Lower lobe of right lung (tissue), 2 donors: ENCODE data around the gene S100A16. TPM values are rescaled to one million over a fixed set of nuclear protein-coding genes. Genes with fewer than 3 reads are reported as not detected.

Source experiments
- ATAC-seq, 2 donors: fragments of 200-7000 bp; cut with Tn5 transposase; one replicate each; pipeline ENCODE4 v1.9.1; 2020 to 2022; ENCODE audit warnings: mild to moderate bottlenecking in 2 of 2, moderate library complexity in 2 of 2
- DNase-seq: peaks from one replicate; pipeline ENCODE4 v3.0.0-alpha.2; 2020
- H3K27ac ChIP-seq: fragments of 200-600 bp; one replicate; pipeline ENCODE4 v1.8.0; 2022
- H3K27me3 ChIP-seq: fragments of 200-600 bp; one replicate; pipeline ENCODE4 v1.8.0; 2022; ENCODE audit warnings: low read depth
- H3K36me3 ChIP-seq: fragments of 200-600 bp; one replicate; pipeline ENCODE4 v1.8.0; 2022; ENCODE audit warnings: mild to moderate bottlenecking
- H3K4me1 ChIP-seq: fragments of 200-600 bp; one replicate; pipeline ENCODE4 v1.8.0; 2022
- H3K4me3 ChIP-seq: fragments of 200-600 bp; one replicate; pipeline ENCODE4 v1.8.0; 2022; ENCODE audit warnings: mild to moderate bottlenecking
- H3K9me3 ChIP-seq: fragments of 200-600 bp; one replicate; pipeline ENCODE4 v1.8.0; 2022
- intact Hi-C: fragments of 100-400 bp; cut with DNase I; formaldehyde crosslinking; loops from one replicate; pipeline ENCODE4 v1.11.0; 2022
- total RNA-seq: library from RNA; stranded (reverse); fragmentation: NEBNext Ultra II Directional; extraction: Animal tissue kit (Norgen Biotek cat#: 25700); gene quantifications from one replicate; pipeline ENCODE4 v1.2.1, GENCODE V29; 2021
- TF ChIP-seq, protein P1 (sequence below): fragments of 200-600 bp; IDR thresholded peaks from one replicate; pipeline ENCODE4 v1.8.0; 2022; ENCODE audit warnings: antibody characterized with exemption, mild to moderate bottlenecking
- donor health status: DM: no; HTN: yes; CAD: no; lungs with severe emphysema.

The S100A16 gene
- total RNA-seq, 1 donor from 2014 or later = 52.3 TPM

DNA sequence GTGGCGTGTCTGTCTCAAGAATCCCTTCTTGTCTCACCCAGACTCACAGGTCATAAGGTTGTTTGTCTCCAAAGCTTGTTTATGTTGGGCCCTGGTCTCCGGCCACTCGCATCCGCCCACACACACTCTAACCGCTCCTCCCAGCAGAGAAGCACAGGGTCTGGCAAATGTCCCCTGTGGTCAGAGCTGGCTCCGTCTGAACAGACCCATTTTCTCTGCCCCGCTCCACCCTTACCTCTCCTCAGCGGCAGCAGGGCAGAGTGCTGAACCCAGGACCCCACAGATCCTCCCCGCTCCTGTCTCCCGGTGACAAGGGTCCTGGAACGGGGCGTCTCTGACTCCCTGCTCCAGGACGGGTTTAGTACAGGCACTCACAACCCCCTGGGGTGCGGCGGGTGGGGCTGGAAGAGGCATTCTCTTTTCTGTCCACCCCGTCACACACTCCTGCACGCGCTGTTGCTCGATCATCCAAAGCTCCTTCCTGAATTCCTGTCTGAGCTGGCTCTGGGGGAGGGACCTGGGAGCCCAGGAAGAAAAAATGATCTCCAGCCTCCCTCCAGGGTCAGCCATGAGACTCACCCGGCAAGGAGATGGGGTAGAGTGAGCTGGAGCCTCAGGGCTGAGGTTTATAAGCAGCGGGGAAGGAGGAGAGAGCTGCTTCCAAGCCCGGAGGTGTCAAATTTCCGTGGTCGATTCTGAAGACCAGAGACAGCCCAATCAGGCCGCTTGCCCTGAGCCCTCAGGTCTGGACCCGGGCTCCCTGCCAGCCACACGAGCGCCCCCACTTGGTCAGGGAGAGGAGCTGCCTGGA lies 14.2 kb upstream of the S100A16 start, which contains the start of gene S100A13:
Gene S100A13, minus strand, starts transcription at position 602 of the 811 bp plus-strand sequence. CDS start 1,033 bp downstream, outside the sequence.
- H3K36me3 ChIP-seq = peaks cover 15% of the 10 kb centered on the region
- peak within 1 kb of the TSS; percentile 57 for H3K4me3 ChIP-seq
- peak within 1 kb of the TSS; percentile 88 for H3K27ac ChIP-seq
- DNase-seq (peak; percentile 82), ATAC-seq (peak; percentile 79 to 87)
- TF ChIP-seq, protein P1, sequence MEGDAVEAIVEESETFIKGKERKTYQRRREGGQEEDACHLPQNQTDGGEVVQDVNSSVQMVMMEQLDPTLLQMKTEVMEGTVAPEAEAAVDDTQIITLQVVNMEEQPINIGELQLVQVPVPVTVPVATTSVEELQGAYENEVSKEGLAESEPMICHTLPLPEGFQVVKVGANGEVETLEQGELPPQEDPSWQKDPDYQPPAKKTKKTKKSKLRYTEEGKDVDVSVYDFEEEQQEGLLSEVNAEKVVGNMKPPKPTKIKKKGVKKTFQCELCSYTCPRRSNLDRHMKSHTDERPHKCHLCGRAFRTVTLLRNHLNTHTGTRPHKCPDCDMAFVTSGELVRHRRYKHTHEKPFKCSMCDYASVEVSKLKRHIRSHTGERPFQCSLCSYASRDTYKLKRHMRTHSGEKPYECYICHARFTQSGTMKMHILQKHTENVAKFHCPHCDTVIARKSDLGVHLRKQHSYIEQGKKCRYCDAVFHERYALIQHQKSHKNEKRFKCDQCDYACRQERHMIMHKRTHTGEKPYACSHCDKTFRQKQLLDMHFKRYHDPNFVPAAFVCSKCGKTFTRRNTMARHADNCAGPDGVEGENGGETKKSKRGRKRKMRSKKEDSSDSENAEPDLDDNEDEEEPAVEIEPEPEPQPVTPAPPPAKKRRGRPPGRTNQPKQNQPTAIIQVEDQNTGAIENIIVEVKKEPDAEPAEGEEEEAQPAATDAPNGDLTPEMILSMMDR = peak; percentile 65
- peaks cover 64% of the 10 kb centered on the region for H3K4me1 ChIP-seq
- H3K9me3 ChIP-seq = no peaks in the 10 kb centered on the region
- intact Hi-C loops = no loop called here
- no peaks in the 10 kb centered on the region for H3K27me3 ChIP-seq

DNA sequence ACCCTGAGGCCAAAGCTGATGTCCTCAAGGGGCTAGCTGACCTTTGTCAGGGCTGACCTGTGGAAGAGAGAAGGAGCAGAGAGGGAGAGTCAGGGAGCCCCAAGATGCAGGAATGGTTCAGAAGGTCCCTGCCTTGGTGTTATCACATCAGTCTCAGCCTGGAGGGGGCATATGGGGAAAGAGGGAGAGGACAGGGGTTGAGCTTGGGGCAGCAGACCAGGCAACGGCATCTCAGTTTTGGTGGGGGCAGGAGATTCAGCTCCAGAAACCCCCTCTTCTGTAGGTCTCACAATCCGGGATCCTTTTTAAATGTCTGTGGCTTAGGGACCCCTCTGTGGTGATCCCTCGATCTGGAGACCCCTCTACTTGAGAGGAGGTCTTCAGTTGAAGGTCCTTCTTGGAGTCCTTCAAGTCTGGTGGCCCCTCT lies 13.6 kb upstream of the S100A16 start:
- TF ChIP-seq, protein P1 = no peak
- ATAC-seq (no peak), DNase-seq (no peak)
- Histone ChIP-seq H3K4me1 (peaks cover 64% of the 10 kb centered on the region), H3K4me3 (peak overlapping the region; percentile 57), H3K27me3 (no peaks in the 10 kb centered on the region), H3K36me3 (peaks cover 16% of the 10 kb centered on the region), H3K27ac (peak overlapping the region; percentile 88), H3K9me3 (no peaks in the 10 kb centered on the region)
- intact Hi-C loops = no loop called here

DNA sequence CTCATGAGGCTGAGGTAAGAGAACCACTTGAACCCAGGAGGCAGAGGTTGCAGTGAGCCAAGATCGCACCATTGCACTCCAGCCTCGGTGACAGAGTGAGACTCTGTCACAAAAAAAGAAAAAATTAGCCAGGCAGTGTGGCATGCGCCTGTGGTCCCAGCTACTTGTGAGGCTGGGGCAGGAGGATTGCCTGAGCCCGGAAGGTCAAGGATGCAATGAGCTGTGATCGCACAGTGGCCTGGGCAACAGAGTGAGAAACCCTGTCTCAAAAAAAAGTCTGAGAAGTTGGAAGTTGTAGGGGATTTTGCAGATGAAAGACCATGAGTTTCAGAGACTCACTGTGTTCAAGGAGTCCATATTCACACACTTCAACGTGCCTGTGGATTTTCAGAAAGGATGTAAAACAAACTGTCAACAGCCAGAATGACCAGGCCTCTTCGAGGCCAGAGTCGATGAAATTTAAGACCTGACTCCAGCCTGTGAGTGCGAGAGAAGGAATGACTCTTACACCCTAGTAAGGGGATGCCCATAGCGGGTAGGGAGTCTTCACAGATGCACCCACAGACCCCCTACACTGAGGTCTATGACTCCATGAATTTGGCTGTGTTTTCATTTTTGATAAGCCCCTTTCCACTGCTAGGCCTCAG lies 12.2 kb upstream of the S100A16 start:
- Histone ChIP-seq H3K4me3 (peak overlapping the region; percentile 57), H3K4me1 (peaks cover 55% of the 10 kb centered on the region), H3K27me3 (no peaks in the 10 kb centered on the region), H3K36me3 (peaks cover 22% of the 10 kb centered on the region), H3K9me3 (no peaks in the 10 kb centered on the region), H3K27ac (peak overlapping the region; percentile 18)
- TF ChIP-seq, protein P1 = no peak
- no peak for DNase-seq
- intact Hi-C loops = no loop called here
- no peak for ATAC-seq

DNA sequence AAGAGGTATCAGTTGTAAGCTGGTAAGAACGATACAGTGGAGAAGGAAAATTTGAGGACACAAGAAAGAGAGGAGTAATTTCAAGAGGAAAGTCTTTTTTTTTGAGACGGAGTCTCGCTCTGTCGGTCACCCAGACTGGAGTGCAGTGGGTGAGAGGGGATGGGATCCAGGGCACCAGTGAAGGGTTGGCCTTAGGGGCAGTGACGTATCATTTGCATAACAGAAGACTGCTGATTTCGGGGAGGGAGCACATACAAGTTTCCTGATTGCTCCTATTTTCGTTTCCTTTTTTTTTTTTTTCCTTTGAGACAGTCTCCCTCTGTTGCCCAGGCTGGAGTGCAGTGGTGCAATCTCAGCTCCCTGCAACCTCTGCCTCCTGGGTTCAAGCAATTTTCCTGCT lies 10.2 kb upstream of the S100A16 start:
- ATAC-seq (peak; percentile 50 to 62), DNase-seq (no peak)
- TF ChIP-seq, protein P1 = no peak
- H3K4me1 ChIP-seq = peaks cover 48% of the 10 kb centered on the region
- peak overlapping the region; percentile 7 for H3K27ac ChIP-seq
- intact Hi-C loops = no loop called here
- H3K9me3 ChIP-seq = no peaks in the 10 kb centered on the region
- H3K36me3 ChIP-seq = peaks cover 41% of the 10 kb centered on the region
- no peaks in the 10 kb centered on the region for H3K27me3 ChIP-seq
- no peak overlapping the region for H3K4me3 ChIP-seq

- Histone ChIP-seq H3K4me3 (no peak overlapping the region), H3K4me1 (peaks cover 30% of the 10 kb centered on the region), H3K27me3 (no peaks in the 10 kb centered on the region), H3K9me3 (no peaks in the 10 kb centered on the region), H3K27ac (no peak overlapping the region), H3K36me3 (peaks cover 35% of the 10 kb centered on the region)
- ATAC-seq (no peak), DNase-seq (no peak)
- TF ChIP-seq, protein P1 = no peak
- intact Hi-C loops = no loop called here
Measured at GRCh38 chr1:153619171-153619570, 6.2 kb upstream of the S100A16 start.
